ENCODE data around the gene HECTD3.
A peak's percentile ranks its signal among the peaks of the same experiment; 100 is the strongest.

The HECTD3 gene

DNA sequence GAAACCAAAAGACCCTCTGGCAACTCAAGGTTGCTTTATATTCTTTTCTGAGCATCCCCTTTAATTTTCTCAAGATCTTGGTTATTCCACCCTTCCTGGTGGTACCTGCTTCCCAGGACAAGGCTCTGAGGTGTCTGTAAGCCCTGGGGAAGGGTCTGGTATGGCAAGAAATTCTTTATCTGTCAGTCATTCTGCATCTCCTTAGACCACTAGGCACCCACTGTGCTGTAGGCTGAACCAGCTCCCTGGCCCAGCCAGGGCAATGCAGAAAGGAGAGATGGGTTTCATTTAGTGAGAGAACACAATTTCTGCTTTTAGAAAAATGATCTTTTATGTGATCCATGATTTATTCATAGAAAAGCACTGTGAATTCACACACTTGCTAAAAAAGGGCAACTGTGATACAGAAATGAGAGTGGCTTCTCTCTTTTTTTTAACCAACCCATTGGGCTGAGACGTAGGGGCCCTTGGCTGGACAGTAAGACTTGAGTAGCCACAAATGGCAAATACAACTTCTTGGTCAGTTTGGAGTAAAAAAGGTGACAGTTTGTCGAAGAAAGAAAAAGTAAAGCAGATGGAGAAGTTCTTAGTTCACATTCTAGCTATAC is 5.1 kb upstream of the HECTD3 start:
- ChIA-PET CTCF (interaction anchor here (0.6 to 0.7 kb wide), 2 partner anchors 283 to 287 kb away, joined by 3 to 5 read pairs; no protein-coding TSS in a partner anchor), POLR2A (ENCODE audit: low non-redundant PET) (no interaction called here)
- no peak for DNase-seq (ENCODE audit: low spot score)
- TF ChIP-seq, protein P1, sequence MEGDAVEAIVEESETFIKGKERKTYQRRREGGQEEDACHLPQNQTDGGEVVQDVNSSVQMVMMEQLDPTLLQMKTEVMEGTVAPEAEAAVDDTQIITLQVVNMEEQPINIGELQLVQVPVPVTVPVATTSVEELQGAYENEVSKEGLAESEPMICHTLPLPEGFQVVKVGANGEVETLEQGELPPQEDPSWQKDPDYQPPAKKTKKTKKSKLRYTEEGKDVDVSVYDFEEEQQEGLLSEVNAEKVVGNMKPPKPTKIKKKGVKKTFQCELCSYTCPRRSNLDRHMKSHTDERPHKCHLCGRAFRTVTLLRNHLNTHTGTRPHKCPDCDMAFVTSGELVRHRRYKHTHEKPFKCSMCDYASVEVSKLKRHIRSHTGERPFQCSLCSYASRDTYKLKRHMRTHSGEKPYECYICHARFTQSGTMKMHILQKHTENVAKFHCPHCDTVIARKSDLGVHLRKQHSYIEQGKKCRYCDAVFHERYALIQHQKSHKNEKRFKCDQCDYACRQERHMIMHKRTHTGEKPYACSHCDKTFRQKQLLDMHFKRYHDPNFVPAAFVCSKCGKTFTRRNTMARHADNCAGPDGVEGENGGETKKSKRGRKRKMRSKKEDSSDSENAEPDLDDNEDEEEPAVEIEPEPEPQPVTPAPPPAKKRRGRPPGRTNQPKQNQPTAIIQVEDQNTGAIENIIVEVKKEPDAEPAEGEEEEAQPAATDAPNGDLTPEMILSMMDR (conservative IDR thresholded peaks at IDR 0.05; ENCODE audit: low read depth) = no peak
- H3K27ac ChIP-seq = no peak overlapping the region

DNA sequence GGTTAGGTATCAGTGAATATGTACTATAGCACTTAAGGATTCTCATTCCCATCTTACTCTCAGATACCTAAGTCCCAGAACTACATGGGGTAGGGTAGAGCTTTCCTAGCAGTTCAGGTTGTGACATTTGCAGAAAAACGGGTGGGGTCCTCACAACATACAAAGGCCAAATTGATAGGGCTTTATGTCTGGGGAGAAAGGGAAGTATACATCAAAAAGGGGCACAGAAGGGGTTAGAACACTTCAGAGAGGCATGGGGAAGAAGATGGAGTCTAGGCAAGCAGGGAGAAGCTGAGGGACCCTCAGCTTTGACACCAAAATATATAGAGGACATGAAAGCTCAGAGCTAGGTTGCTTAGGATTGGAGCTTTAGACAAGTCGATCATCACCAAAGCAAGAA is 4.6 kb upstream of the HECTD3 start:
- TF ChIP-seq, protein P1 (conservative IDR thresholded peaks at IDR 0.05; ENCODE audit: low read depth) = no peak
- no peak for DNase-seq (ENCODE audit: low spot score)
- CTCF ChIA-PET = interaction anchor here (0.6 to 1.7 kb wide), 2 partner anchors 287 kb away, joined by 5 to 14 read pairs; no protein-coding TSS in a partner anchor
- H3K27ac ChIP-seq = no peak overlapping the region
- POLR2A ChIA-PET (ENCODE audit: low non-redundant PET) = no interaction called here

DNA sequence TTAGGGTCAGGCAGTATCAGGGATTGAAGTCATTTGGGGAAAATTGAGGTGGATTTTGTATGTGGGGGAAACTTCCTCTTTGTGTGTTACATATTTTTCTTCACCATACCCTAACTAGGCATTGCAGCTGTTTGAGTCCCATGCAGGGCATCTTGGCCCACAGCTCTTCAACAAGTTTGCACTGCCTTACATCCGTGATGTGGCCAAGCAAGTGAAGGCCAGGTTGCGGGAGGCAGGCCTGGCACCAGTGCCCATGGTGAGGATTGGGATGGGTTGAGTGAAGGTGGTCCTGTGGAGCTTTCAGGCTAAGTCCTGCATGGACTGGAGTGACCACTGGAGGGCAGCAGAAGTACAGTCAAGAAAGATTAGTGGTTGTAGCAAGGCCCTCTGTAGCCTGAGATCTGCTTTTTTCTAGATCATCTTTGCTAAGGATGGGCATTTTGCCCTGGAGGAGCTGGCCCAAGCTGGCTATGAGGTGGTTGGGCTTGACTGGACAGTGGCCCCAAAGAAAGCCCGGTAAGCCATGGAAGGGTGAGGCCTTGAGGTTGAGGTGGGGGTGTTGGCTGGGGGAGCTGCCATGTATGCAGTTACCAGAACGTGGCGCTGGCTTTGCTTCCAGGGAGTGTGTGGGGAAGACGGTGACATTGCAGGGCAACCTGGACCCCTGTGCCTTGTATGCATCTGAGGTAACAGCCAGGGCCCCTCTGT is 3.4 kb upstream of the HECTD3 start:
- POLR2A ChIA-PET (ENCODE audit: low non-redundant PET) = no interaction called here
- TF ChIP-seq, protein P1 (conservative IDR thresholded peaks at IDR 0.05; ENCODE audit: low read depth) = peak; percentile 89
- peak overlapping the region; percentile 17; the same call in 1 of the 2 replicates for H3K27ac ChIP-seq
- peak; percentile 68 for DNase-seq (ENCODE audit: low spot score)
- CTCF ChIA-PET = interaction anchor here (0.6 to 2.1 kb wide), 16 partner anchors 85 to 1789 kb away, joined by 3 to 29 read pairs (median 4); no protein-coding TSS in a partner anchor

DNA sequence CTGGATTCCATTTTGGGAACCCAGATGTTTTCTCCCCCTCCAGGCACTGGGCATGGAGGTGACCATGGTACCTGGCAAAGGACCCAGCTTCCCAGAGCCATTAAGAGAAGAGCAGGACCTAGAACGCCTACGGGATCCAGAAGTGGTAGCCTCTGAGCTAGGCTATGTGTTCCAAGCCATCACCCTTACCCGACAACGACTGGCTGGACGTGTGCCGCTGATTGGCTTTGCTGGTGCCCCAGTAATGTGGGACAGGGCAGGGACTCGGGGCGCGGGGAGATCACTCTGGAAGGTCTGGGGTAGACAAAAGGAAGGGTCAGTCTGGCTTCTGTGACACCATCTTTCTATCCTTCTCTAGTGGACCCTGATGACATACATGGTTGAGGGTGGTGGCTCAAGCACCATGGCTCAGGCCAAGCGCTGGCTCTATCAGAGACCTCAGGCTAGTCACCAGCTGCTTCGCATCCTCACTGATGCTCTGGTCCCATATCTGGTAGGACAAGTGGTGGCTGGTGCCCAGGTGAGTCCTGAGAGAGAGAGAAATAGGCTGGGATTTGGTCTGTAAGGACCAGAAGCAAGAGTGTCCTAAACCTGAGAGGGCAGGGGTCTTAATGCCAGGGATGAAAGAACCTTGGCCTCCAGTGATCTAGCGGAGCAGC is 2.6 kb upstream of the HECTD3 start:
- no peak for DNase-seq (ENCODE audit: low spot score)
- ChIA-PET POLR2A (ENCODE audit: low non-redundant PET) (no interaction called here), CTCF (interaction anchor here (0.6 to 2.1 kb wide), 15 partner anchors 14 to 1788 kb away, joined by 3 to 29 read pairs (median 4); no protein-coding TSS in a partner anchor)
- TF ChIP-seq, protein P1 (conservative IDR thresholded peaks at IDR 0.05; ENCODE audit: low read depth) = no peak
- H3K27ac ChIP-seq = peak overlapping the region; percentile 91

DNA sequence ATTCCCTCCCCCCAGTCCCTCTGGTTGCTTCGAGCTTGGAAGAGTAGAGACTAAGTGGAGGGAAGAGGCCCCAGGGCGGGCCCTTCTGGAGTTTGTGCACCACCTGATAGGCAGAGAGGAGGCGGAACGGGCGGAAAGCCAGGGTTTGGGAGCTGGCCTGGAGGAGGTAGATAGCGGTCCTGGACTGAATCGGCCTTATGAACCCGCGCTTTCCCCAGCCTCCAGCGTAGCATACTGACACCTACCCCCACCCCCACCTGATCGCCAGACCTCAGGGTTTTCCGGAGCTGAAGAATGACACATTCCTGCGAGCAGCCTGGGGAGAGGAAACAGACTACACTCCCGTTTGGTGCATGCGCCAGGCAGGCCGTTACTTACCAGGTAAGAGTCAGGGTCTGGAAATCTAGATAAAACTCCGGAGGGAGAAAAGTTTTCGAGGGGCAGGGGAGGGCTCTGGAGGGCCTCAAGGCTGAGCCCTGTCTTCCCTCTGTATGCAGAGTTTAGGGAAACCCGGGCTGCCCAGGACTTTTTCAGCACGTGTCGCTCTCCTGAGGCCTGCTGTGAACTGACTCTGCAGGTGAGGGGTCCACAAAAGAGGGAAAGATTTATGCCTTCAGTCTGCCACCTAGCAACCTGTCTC is 1.6 kb upstream of the HECTD3 start:
- peak; percentile 75 for DNase-seq (ENCODE audit: low spot score)
- ChIA-PET CTCF (interaction anchor here (0.6 to 1.0 kb wide), 5 partner anchors 15 to 191 kb away, joined by 3 to 4 read pairs (median 3); no protein-coding TSS in a partner anchor), POLR2A (ENCODE audit: low non-redundant PET) (interaction anchor here (0.6 to 1.7 kb wide), 4 partner anchors 49 to 545 kb away, joined by 3 to 6 read pairs (median 4); no protein-coding TSS in a partner anchor)
- TF ChIP-seq, protein P1 (conservative IDR thresholded peaks at IDR 0.05; ENCODE audit: low read depth) = no peak
- peak overlapping the region; percentile 91 for H3K27ac ChIP-seq
